Neuron (in vitro differentiated cells): ENCODE results near the gene TMED4.

ENCODE experiments used
- H2AFZ ChIP-seq: one replicate; pipeline ENCODE4 v1.6.1; 2013; ENCODE audit warnings: low read depth, mild to moderate bottlenecking, inconsistent platforms, low read length, moderate library complexity
- H3K27me3 ChIP-seq: one replicate; pipeline ENCODE4 v1.6.1; 2013; ENCODE audit warnings: low read length; ENCODE audit not compliant: insufficient read depth
- H3K36me3 ChIP-seq: one replicate; pipeline ENCODE4 v1.6.1; 2013; ENCODE audit warnings: low read length; ENCODE audit not compliant: insufficient read depth
- H3K4me1 ChIP-seq: one replicate; pipeline ENCODE4 v1.6.1; 2013; ENCODE audit warnings: low read length; ENCODE audit not compliant: insufficient read depth
- H3K4me3 ChIP-seq: 2 replicates; pipeline ENCODE4 v1.5.1; 2013; ENCODE audit warnings: mild to moderate bottlenecking, low read length, moderate library complexity
- H3K9me3 ChIP-seq: one replicate; pipeline ENCODE4 v1.6.1; 2013; ENCODE audit warnings: low read length

TMED4 gene

GRCh38 chr7:44581879-44582603, at the start of gene TMED4:
Gene TMED4, minus strand, starts transcription at chr7:44582231. Its CDS starts 25 bp downstream, at chr7:44582206.
- no peaks in the 10 kb centered on the region for H3K9me3 ChIP-seq
- peaks cover 26% of the 10 kb centered on the region for H3K36me3 ChIP-seq

GRCh38 chr7:44631458-44632115, 49.6 kb upstream of the TMED4 start:
- no peaks in the 10 kb centered on the region for H3K27me3 ChIP-seq
- H3K4me1 ChIP-seq = peaks cover 14% of the 10 kb centered on the region
- H3K36me3 ChIP-seq = peaks cover 2% of the 10 kb centered on the region
- H3K4me3 ChIP-seq = no peak overlapping the region
- no peaks in the 10 kb centered on the region for H3K9me3 ChIP-seq
- no peak overlapping the region for H2AFZ ChIP-seq

More at GRCh38 chr7:44581879-44582603, at the start of gene TMED4:
- Histone ChIP-seq H3K4me3 (peak within 1 kb of the TSS; percentile 86), H2AFZ (peak within 1 kb of the TSS; percentile 36), H3K27me3 (no peaks in the 10 kb centered on the region), H3K4me1 (peaks cover 10% of the 10 kb centered on the region)

DNA sequence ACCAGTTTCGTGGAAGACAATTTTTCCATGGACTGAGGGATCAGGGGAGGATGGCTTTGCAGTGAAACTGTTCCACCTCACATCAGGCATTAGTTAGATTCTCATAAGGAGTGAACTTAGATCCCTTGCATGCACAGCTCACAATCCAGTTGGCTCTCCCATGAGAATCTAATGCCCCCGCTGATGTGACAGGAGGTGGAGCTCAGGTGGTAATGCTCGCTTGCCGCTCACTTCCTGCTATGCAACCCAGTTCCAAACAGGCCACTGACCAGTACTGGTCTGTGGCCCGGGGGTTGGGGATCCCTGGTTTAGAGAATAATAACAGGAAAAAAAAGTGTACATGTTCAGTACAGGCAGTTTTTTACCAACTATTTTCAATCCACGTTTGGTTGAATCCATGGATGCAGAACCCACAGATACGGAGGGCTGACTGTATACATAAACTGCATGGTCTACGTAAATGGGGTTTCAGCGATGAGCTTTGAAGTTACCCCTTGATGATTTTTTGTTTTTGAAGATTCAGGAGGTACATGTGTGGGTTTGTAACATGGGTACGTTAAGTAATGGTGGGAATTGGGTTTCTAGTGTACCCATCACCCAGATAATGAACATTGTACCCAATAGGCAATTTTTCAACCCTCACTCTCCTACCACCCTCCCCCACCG, 48.9 kb upstream of the TMED4 start:
- Histone ChIP-seq H3K4me1 (peaks cover 14% of the 10 kb centered on the region), H3K9me3 (no peaks in the 10 kb centered on the region), H3K36me3 (peaks cover 8% of the 10 kb centered on the region), H3K27me3 (no peaks in the 10 kb centered on the region), H3K4me3 (no peak overlapping the region), H2AFZ (no peak overlapping the region)

GRCh38 chr7:44629829-44630522, 47.9 kb upstream of the TMED4 start:
- Histone ChIP-seq H3K4me3 (no peak overlapping the region), H2AFZ (no peak overlapping the region), H3K9me3 (no peaks in the 10 kb centered on the region), H3K27me3 (no peaks in the 10 kb centered on the region), H3K4me1 (peaks cover 14% of the 10 kb centered on the region), H3K36me3 (peaks cover 18% of the 10 kb centered on the region)

DNA sequence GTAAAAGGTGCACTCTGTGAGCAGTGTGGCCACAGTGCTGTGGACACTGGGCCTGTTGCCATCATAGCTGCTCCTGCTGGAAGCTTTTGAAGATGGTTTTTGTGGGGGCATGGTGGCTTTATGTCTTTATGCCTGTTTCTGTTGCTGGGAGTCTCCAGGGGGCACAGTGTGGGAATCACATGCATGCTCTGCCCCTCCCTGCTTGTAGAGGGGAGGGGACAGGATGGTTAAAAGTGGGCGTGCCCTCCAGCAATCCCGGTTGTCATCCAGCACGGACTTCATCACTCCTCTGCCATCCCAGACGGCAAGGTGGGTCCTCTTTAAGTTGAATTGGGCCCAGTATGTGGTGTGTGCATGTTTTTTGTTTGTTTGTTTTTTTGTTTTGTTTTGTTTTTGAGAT, 44.6 kb upstream of the TMED4 start:
- no peak overlapping the region for H2AFZ ChIP-seq
- peaks cover 25% of the 10 kb centered on the region for H3K36me3 ChIP-seq
- peaks cover 8% of the 10 kb centered on the region for H3K4me1 ChIP-seq
- no peak overlapping the region for H3K4me3 ChIP-seq
- H3K27me3 ChIP-seq = no peaks in the 10 kb centered on the region
- H3K9me3 ChIP-seq = no peaks in the 10 kb centered on the region

DNA sequence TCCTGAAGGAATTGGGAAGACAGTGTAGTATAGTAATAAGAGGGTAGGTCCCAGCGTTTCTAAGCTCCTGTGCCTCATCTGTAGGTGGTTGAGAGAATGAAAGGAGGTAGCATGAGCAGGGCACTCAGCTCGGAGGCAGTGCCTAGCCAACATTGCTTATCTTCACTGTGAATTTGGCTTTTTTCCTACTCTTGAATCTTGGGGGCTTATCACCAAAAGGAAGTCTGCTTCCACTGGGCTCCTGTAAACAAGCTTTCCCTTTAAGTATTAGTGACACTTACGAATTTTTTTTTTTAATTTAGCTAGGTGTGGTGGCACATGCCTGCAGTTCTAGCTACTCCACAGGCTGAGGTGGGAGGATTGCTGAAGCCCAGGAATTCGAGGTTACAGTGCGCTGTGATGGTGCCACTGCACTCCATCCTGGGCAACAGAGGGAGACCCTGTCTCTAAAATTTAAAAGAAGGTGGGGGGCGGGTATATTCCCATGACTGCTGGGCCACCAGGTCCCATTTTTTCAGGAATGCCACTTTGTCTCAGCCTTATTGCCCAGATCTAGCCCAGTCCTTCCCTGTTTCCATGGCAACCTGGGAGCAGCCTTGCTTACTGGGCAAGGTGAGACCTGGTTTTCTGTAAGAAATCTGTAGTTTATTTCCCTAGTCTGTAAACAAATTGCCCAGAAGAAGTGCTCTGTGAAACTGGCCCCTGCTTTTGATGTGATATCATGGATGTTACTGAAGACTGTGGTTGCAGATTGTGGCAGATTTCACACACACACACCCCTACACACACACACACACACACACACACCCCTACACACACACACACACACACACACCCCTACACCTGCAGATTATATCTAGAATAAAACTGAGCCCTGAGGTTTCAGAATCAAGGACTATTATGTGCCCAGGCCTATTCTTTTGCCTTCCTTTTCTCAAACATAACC, 43.8 kb upstream of the TMED4 start:
- Histone ChIP-seq H2AFZ (no peak overlapping the region), H3K4me3 (no peak overlapping the region), H3K9me3 (no peaks in the 10 kb centered on the region), H3K36me3 (peaks cover 25% of the 10 kb centered on the region), H3K27me3 (no peaks in the 10 kb centered on the region), H3K4me1 (peaks cover under 1% of the 10 kb centered on the region)

DNA sequence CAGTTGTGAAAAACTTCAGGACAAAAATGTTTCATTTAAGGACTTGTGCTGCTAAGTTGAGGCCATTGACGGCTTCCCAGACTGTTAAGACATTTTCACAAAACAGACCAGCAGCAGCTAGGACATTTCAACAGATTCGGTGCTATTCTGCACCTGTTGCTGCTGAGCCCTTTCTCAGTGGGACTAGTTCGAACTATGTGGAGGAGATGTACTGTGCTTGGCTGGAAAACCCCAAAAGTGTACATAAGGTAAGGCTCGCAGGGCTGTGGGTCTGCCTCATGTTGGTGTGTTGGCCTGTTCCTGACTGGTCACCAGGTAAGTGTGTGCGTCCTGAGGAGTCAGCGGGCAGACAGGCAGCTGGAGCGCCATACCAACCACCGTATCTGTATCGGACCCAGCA, 42.3 kb upstream of the TMED4 start:
- Histone ChIP-seq H3K4me3 (no peak overlapping the region), H3K9me3 (no peaks in the 10 kb centered on the region), H3K4me1 (no peaks in the 10 kb centered on the region), H2AFZ (no peak overlapping the region), H3K27me3 (no peaks in the 10 kb centered on the region), H3K36me3 (peaks cover 25% of the 10 kb centered on the region)

- no peaks in the 10 kb centered on the region for H3K27me3 ChIP-seq
- H3K9me3 ChIP-seq = no peaks in the 10 kb centered on the region
- H3K36me3 ChIP-seq = peaks cover 30% of the 10 kb centered on the region
- H3K4me3 ChIP-seq = no peak overlapping the region
- no peak overlapping the region for H2AFZ ChIP-seq
- H3K4me1 ChIP-seq = no peaks in the 10 kb centered on the region
Measured at GRCh38 chr7:44622342-44623151, 40.5 kb upstream of the TMED4 start.

DNA sequence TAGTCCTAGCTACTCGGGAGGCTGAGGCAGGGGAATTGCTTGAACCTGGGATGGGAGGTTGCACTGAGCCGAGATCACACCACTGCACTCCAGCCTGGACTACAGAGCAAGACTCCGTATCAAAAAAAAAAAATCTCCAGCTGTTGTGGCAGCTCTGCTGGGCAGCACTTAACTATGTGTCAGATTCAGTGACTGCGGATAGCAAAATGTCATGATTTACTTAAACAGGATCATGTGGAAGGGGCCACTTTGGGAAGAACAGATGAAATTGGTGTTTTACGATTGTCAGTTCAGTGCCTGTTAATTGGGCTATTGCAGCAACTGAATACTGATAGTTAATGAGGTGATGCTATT, 39.7 kb upstream of the TMED4 start:
- Histone ChIP-seq H3K4me3 (no peak overlapping the region), H3K4me1 (no peaks in the 10 kb centered on the region), H3K36me3 (peaks cover 30% of the 10 kb centered on the region), H3K27me3 (no peaks in the 10 kb centered on the region), H3K9me3 (no peaks in the 10 kb centered on the region), H2AFZ (no peak overlapping the region)

- Histone ChIP-seq H3K4me3 (no peak overlapping the region), H2AFZ (no peak overlapping the region)
Measured at GRCh38 chr7:44621034-44621749, 39.2 kb upstream of the TMED4 start.

GRCh38 chr7:44618753-44619152, 36.7 kb upstream of the TMED4 start:
- Histone ChIP-seq H2AFZ (no peak overlapping the region), H3K27me3 (no peaks in the 10 kb centered on the region), H3K36me3 (peaks cover 5% of the 10 kb centered on the region), H3K4me1 (no peaks in the 10 kb centered on the region), H3K9me3 (no peaks in the 10 kb centered on the region), H3K4me3 (no peak overlapping the region)

More at GRCh38 chr7:44621034-44621749, 39.2 kb upstream of the TMED4 start:
- H3K4me1 ChIP-seq = no peaks in the 10 kb centered on the region
- H3K36me3 ChIP-seq = peaks cover 24% of the 10 kb centered on the region
- H3K27me3 ChIP-seq = no peaks in the 10 kb centered on the region
- no peaks in the 10 kb centered on the region for H3K9me3 ChIP-seq
